ENCODE measurements around the gene USP31. TPM values are rescaled to one million over a fixed set of nuclear protein-coding genes. Genes with fewer than 3 reads are reported as not detected.

Gene USP31
- total and polyA plus RNA-seq, 2 donors (not counting 1 experiment from before 2014, with no cell fraction given), result 1.6 to 6.7 TPM

- DNase-seq, result no peak
- Histone ChIP-seq H2AFZ (ENCODE audit: insufficient read depth, low read depth, low read length, poor library complexity, severe bottlenecking) (no peak overlapping the region), H3K9ac (ENCODE audit: low read length) (no peak overlapping the region), H3K4me2 (replicated peaks; ENCODE audit: low read depth, low read length, poor library complexity, severe bottlenecking) (no peak overlapping the region), H3K36me3 (replicated peaks in 1 of 2; ENCODE audit: control extremely low read depth in 1 of 2, control insufficient read depth in 1 of 2, extremely low read depth in 1 of 2, insufficient read depth in 2 of 2, low read length in 1 of 2) (no peaks in the 10 kb centered on the region), H3K79me2 (ENCODE audit: control insufficient read depth, insufficient read depth, low read length) (no peaks in the 10 kb centered on the region), H3K27me3 (replicated peaks in 1 of 4; ENCODE audit: control extremely low read depth in 1 of 4, control insufficient read depth in 3 of 4, insufficient read depth in 4 of 4, low read length in 3 of 4) (peaks cover 0 to 14% (median 3%) of the 10 kb centered on the region in 4 experiments), H3K4me1 (ENCODE audit: control insufficient read depth in 2 of 2, insufficient read depth in 2 of 2, low read length in 2 of 2) (no peaks in the 10 kb centered on the region), H3K9me3 (ENCODE audit: control extremely low read depth in 1 of 3, control insufficient read depth in 2 of 3, insufficient read depth in 1 of 3, low read length in 2 of 3) (peaks cover 0 to 4% (median 0%) of the 10 kb centered on the region in 3 donors), H3K4me3 (ENCODE audit: control extremely low read depth in 1 of 5, extremely low read depth in 1 of 5, insufficient read depth in 1 of 5, low read depth in 2 of 5, low read length in 4 of 5) (no peak overlapping the region), H3K27ac (ENCODE audit: low read length in 2 of 2) (no peak overlapping the region), H4K20me1 (ENCODE audit: control insufficient read depth, insufficient read depth, low read length, poor library complexity, severe bottlenecking) (no peaks in the 10 kb centered on the region)
- intact Hi-C loops (cut with micrococcal nuclease), result no loop called here
- Mint-ChIP-seq H3K9me3 (ENCODE audit: insufficient read depth) (peaks cover 9% of the 10 kb centered on the region), H3K4me3 (no peak overlapping the region), H3K27ac (no peak overlapping the region), H3K4me1 (no peaks in the 10 kb centered on the region), H3K27me3 (peaks cover 31% of the 10 kb centered on the region)
- ChIA-PET POLR2A (no interaction called here), CTCF (no interaction called here)
- TF ChIP-seq EZH2 (IDR thresholded peaks at IDR 0.05; ENCODE audit: borderline replicate concordance, insufficient read depth, low read depth, low read length, poor library complexity, severe bottlenecking) (no peak), CTCF (IDR thresholded peaks at IDR 0.05) (no peak)
- ATAC-seq (ENCODE audit: low read depth), result no peak
- no CpG with 5 or more reads among the region's 1 CpG for WGBS (ENCODE audit: insufficient coverage)
Observed at GRCh38 chr16:23045025-23045424, 104.2 kb downstream of the USP31 start.

- peaks cover 3% of the 10 kb centered on the region for H3K9me3 Mint-ChIP-seq (ENCODE audit: insufficient read depth)
- no peak overlapping the region for H3K27ac ChIP-seq (ENCODE audit: low read length in 2 of 2)
- 100% methylated on average over 2 of the region's 4 CpGs for WGBS (ENCODE audit: insufficient coverage)
- intact Hi-C loops (cut with micrococcal nuclease), result no loop called here
- DNase-seq (no peak), ATAC-seq (ENCODE audit: low read depth) (no peak)
- no peaks in the 10 kb centered on the region for H3K4me1 ChIP-seq (ENCODE audit: control insufficient read depth in 2 of 2, insufficient read depth in 2 of 2, low read length in 2 of 2)
- H3K36me3 ChIP-seq (replicated peaks in 1 of 2; ENCODE audit: control extremely low read depth in 1 of 2, control insufficient read depth in 1 of 2, extremely low read depth in 1 of 2, insufficient read depth in 2 of 2, low read length in 1 of 2), result no peaks in the 10 kb centered on the region
- no peak for TF ChIP-seq EZH2 (IDR thresholded peaks at IDR 0.05; ENCODE audit: borderline replicate concordance, insufficient read depth, low read depth, low read length, poor library complexity, severe bottlenecking)
- no peak for TF ChIP-seq CTCF (IDR thresholded peaks at IDR 0.05)
- no peak overlapping the region for H3K27ac Mint-ChIP-seq
- H3K27me3 ChIP-seq (replicated peaks in 1 of 4; ENCODE audit: control extremely low read depth in 1 of 4, control insufficient read depth in 3 of 4, insufficient read depth in 4 of 4, low read length in 3 of 4), result peaks cover 0 to 7% (median 1%) of the 10 kb centered on the region in 4 experiments
- ChIA-PET POLR2A (no interaction called here), CTCF (no interaction called here)
- H2AFZ ChIP-seq (ENCODE audit: insufficient read depth, low read depth, low read length, poor library complexity, severe bottlenecking), result no peak overlapping the region
- H4K20me1 ChIP-seq (ENCODE audit: control insufficient read depth, insufficient read depth, low read length, poor library complexity, severe bottlenecking), result no peaks in the 10 kb centered on the region
- no peaks in the 10 kb centered on the region for H3K79me2 ChIP-seq (ENCODE audit: control insufficient read depth, insufficient read depth, low read length)
- peaks cover 2% of the 10 kb centered on the region for H3K4me1 Mint-ChIP-seq
- no peak overlapping the region for H3K4me3 ChIP-seq (ENCODE audit: control extremely low read depth in 1 of 5, extremely low read depth in 1 of 5, insufficient read depth in 1 of 5, low read depth in 2 of 5, low read length in 4 of 5)
- H3K4me2 ChIP-seq (replicated peaks; ENCODE audit: low read depth, low read length, poor library complexity, severe bottlenecking), result no peak overlapping the region
- peaks cover 0 to 2% (median 0%) of the 10 kb centered on the region in 3 donors for H3K9me3 ChIP-seq (ENCODE audit: control extremely low read depth in 1 of 3, control insufficient read depth in 2 of 3, insufficient read depth in 1 of 3, low read length in 2 of 3)
- H3K9ac ChIP-seq (ENCODE audit: low read length), result no peak overlapping the region
- H3K4me3 Mint-ChIP-seq, result no peak overlapping the region
- H3K27me3 Mint-ChIP-seq, result peaks cover 28% of the 10 kb centered on the region
Observed at GRCh38 chr16:23040246-23040645, 109.0 kb downstream of the USP31 start.

Measured in B cell (primary cell).